ENCODE measurements around the gene DHX9. TPM values are rescaled to one million over a fixed set of nuclear protein-coding genes. Genes with fewer than 3 reads are reported as not detected.

DHX9 gene
- total RNA-seq, 2 experiments from 2014 or later = 213 to 228 TPM

DNA sequence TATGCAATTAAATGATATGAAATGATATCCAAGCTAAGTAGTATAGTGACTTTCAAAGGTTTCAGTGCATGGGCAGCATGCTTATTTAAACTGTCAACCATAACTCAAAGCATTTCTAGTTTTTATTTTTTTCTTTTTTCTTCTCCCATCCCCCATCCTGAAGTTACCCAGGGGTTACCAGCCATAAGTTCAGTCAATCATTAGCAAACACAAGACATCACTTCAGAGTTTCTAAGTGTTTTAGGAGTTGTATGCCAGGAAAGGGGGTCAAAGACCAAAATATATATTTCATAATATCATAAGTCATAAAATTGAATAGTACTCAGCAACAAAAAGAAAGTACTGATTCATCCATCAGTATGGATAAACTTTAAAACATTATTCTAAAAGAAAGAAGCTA, 28.7 kb downstream of the DHX9 start:
- Mint-ChIP-seq H3K27ac (peak overlapping the region; percentile 30), H3K27me3 (no peaks in the 10 kb centered on the region)
- intact Hi-C loops (cut with micrococcal nuclease) = no loop called here

DNA sequence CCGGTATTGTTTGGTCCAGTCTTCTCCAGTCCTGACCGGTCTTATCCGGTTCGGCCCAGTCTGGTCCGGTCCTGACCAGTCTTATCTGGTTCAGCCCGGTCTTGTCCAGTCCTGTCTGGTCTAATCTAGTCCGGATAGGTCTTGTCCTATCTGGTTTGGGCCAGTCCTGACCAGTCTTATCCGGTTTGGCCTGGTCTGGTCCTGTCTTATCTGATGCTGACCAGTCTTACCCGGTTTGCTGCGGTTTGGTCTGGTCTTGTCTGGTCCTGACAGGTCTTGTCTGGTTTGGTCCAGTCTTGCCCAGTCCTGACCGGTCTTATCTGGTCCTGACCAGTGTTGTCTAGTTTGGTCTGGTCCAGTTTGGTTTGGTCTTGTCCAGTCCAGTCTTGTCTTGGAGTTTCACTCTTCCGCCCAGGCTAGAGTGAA, 30.1 kb downstream of the DHX9 start:
- Mint-ChIP-seq H3K36me3 (ENCODE audit: low read depth) (peaks cover 81% of the 10 kb centered on the region), H3K4me3 (no peak overlapping the region), H3K27ac (peak overlapping the region; percentile 55), H3K4me1 (ENCODE audit: low read depth) (peaks cover 19% of the 10 kb centered on the region), H3K27me3 (no peaks in the 10 kb centered on the region), H3K9me3 (no peaks in the 10 kb centered on the region)
- TF ChIP-seq, protein P1, sequence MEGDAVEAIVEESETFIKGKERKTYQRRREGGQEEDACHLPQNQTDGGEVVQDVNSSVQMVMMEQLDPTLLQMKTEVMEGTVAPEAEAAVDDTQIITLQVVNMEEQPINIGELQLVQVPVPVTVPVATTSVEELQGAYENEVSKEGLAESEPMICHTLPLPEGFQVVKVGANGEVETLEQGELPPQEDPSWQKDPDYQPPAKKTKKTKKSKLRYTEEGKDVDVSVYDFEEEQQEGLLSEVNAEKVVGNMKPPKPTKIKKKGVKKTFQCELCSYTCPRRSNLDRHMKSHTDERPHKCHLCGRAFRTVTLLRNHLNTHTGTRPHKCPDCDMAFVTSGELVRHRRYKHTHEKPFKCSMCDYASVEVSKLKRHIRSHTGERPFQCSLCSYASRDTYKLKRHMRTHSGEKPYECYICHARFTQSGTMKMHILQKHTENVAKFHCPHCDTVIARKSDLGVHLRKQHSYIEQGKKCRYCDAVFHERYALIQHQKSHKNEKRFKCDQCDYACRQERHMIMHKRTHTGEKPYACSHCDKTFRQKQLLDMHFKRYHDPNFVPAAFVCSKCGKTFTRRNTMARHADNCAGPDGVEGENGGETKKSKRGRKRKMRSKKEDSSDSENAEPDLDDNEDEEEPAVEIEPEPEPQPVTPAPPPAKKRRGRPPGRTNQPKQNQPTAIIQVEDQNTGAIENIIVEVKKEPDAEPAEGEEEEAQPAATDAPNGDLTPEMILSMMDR (IDR thresholded peaks at IDR 0.05) = no peak
- ATAC-seq (no peak), DNase-seq (peak; percentile 12)
- POLR2A ChIA-PET = interaction anchor here (0.8 to 1.2 kb wide), 2 partner anchors 12 to 28 kb away, joined by 3 to 4 read pairs; no protein-coding TSS in a partner anchor
- intact Hi-C loops (cut with micrococcal nuclease) = no loop called here
- CTCF ChIA-PET = no interaction called here

More for the DNA sequence above, 28.7 kb downstream of the DHX9 start:
- no peak overlapping the region for H3K4me3 Mint-ChIP-seq
- no peaks in the 10 kb centered on the region for H3K9me3 Mint-ChIP-seq
- POLR2A ChIA-PET = interaction anchor here (1.1 kb wide), 2 partner anchors 9 to 19 kb away, joined by 4 read pairs; no protein-coding TSS in a partner anchor
- CTCF ChIA-PET = no interaction called here
- no peak for ATAC-seq
- H3K4me1 Mint-ChIP-seq (ENCODE audit: low read depth) = peaks cover 20% of the 10 kb centered on the region
- TF ChIP-seq, protein P1 (IDR thresholded peaks at IDR 0.05) = no peak
- peaks cover 73% of the 10 kb centered on the region for H3K36me3 Mint-ChIP-seq (ENCODE audit: low read depth)
- DNase-seq = no peak

- ChIA-PET POLR2A (interaction anchor here (0.9 to 1.6 kb wide), 4 partner anchors 16 to 33 kb away, joined by 3 to 5 read pairs (median 4); no protein-coding TSS in a partner anchor), CTCF (no interaction called here)
- intact Hi-C loops (cut with micrococcal nuclease) = no loop called here
These were observed 33.7 kb downstream of the DHX9 start for GRCh38 chr1:182872881-182873280.

GRCh38 chr1:182875889-182876288, 36.7 kb downstream of the DHX9 start:
- DNase-seq = no peak
- TF ChIP-seq, protein P1 (IDR thresholded peaks at IDR 0.05) = no peak
- Mint-ChIP-seq H3K27me3 (no peaks in the 10 kb centered on the region), H3K4me1 (ENCODE audit: low read depth) (peaks cover 30% of the 10 kb centered on the region), H3K36me3 (ENCODE audit: low read depth) (peaks cover 86% of the 10 kb centered on the region), H3K27ac (peak overlapping the region; percentile 9), H3K9me3 (no peaks in the 10 kb centered on the region), H3K4me3 (no peak overlapping the region)
- no peak for ATAC-seq
- ChIA-PET CTCF (interaction anchor here (1.2 to 1.5 kb wide), 2 partner anchors 10 to 22 kb away, joined by 3 read pairs; no protein-coding TSS in a partner anchor), POLR2A (interaction anchor here (0.6 kb wide), 1 partner anchor 9 kb away, joined by 3 read pairs; no protein-coding TSS in a partner anchor)
- intact Hi-C loops (cut with micrococcal nuclease) = no loop called here

More at GRCh38 chr1:182872881-182873280, 33.7 kb downstream of the DHX9 start:
- H3K9me3 Mint-ChIP-seq = no peaks in the 10 kb centered on the region
- TF ChIP-seq, protein P1 (IDR thresholded peaks at IDR 0.05) = no peak
- no peak for ATAC-seq
- no peaks in the 10 kb centered on the region for H3K27me3 Mint-ChIP-seq
- H3K36me3 Mint-ChIP-seq (ENCODE audit: low read depth) = peaks cover 82% of the 10 kb centered on the region
- H3K4me1 Mint-ChIP-seq (ENCODE audit: low read depth) = peaks cover 28% of the 10 kb centered on the region
- H3K4me3 Mint-ChIP-seq = no peak overlapping the region
- H3K27ac Mint-ChIP-seq = peak overlapping the region; percentile 62
- DNase-seq = no peak

DNA sequence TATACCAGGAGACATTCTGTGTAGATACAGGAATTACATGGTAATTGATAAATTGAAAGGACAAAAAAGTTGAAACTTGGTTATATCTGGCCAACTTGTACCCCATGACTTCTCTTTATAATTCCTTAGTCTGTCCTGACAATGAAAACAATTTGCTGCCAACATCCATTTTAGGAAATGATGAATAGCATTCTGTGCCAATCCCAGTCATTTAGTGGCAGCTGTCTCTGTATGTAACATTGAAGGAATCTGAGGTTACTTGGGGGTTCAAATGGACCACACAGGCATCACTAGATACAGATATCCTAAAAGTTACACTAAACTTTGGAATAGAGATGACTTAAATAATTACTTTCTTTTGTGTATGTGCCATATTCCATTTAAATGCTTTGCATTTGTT, 38.2 kb downstream of the DHX9 start:
- intact Hi-C loops (cut with micrococcal nuclease) = no loop called here
- POLR2A ChIA-PET = interaction anchor here (1.1 kb wide), 1 partner anchor 11 kb away, joined by 3 read pairs; no protein-coding TSS in a partner anchor
- ATAC-seq = no peak
- CTCF ChIA-PET = no interaction called here
- Mint-ChIP-seq H3K4me3 (no peak overlapping the region), H3K4me1 (ENCODE audit: low read depth) (peaks cover 27% of the 10 kb centered on the region), H3K36me3 (ENCODE audit: low read depth) (peaks cover 91% of the 10 kb centered on the region), H3K27me3 (no peaks in the 10 kb centered on the region), H3K9me3 (no peaks in the 10 kb centered on the region), H3K27ac (peak overlapping the region; percentile 81)
- DNase-seq = no peak
- TF ChIP-seq, protein P1 (IDR thresholded peaks at IDR 0.05) = no peak
